Thoracic aorta (tissue), 2 donors: ENCODE data around the gene CNGA2. TPM values are rescaled to one million over a fixed set of nuclear protein-coding genes. Genes with fewer than 3 reads are reported as not detected.

Experiments used
- ATAC-seq: fragments of 150-250 bp; one replicate; pipeline ENCODE4 v1.8.0; 2017; ENCODE audit warnings: low read depth; ENCODE audit not compliant: insufficient number of reproducible peaks, low FRiP score
- DNase-seq: peaks from one replicate; pipeline ENCODE4 v3.0.0-alpha.2; 2020; ENCODE audit warnings: low spot score
- H3K27ac ChIP-seq, 2 donors: fragments of 200-600 bp; sonication (generic); 1 replicate in 1 of 2; 2 replicates in 1 of 2; pipeline ENCODE4 v1.5.1; 2016; ENCODE audit warnings: mild to moderate bottlenecking in 2 of 2, moderate library complexity in 2 of 2
- H3K27me3 ChIP-seq: fragments of 200-600 bp; sonication (generic); replicated peaks from 2 replicates; pipeline ENCODE4 v1.6.0; 2016; ENCODE audit warnings: mild to moderate bottlenecking; ENCODE audit not compliant: insufficient read depth
- H3K36me3 ChIP-seq: fragments of 200-600 bp; sonication (generic); one replicate; pipeline ENCODE4 v1.5.1; 2016
- H3K4me1 ChIP-seq, 2 donors: fragments of 200-600 bp; sonication (generic); 1 replicate in 1 of 2; 2 replicates in 1 of 2; pipeline versions ENCODE4 v1.5.1 to v1.6.0; 2016; ENCODE audit warnings: low read depth in 2 of 2, mild to moderate bottlenecking in 1 of 2; ENCODE audit not compliant: control insufficient read depth in 1 of 2
- H3K4me3 ChIP-seq: fragments of 200-600 bp; sonication (generic); 2 replicates; pipeline ENCODE4 v1.5.1; 2016; ENCODE audit warnings: mild to moderate bottlenecking
- H3K9me3 ChIP-seq: fragments of 200-600 bp; sonication (generic); 2 replicates; pipeline ENCODE4 v1.5.1; 2016
- total RNA-seq, 2 donors: library from RNA; depleted of rRNA; stranded (reverse); fragments of >200 nt; gene quantifications; one replicate each; pipeline versions ENCODE4 v1.1.0 to v1.2.3, GENCODE V29; 2016
- TF ChIP-seq, protein P1 (sequence below): fragments of 200-600 bp; sonication (generic); IDR thresholded peaks from one replicate; pipeline ENCODE4 v1.5.1; 2019; ENCODE audit warnings: antibody characterized with exemption

Gene CNGA2
- total RNA-seq, 2 donors from 2014 or later: not detected

DNA sequence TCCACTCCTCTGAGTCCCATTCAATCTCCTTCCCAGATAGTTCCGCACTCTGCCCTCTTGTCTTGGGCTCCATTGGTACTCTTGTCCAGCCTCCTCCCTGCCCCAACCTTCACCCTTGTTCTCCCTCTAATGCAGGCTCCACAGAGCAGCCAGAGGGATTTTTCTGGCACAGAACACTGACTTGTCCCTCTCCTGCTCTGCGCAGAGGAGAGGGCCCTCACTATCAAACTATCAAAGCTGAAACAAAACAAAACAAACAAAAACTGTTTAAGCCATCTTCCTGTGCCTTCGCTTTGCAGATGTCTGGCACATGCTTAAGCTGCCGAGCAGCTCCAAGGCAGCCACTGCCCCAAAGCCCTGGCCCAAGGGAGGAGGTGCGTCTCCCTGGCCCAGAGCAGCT is 2.9 kb downstream of the CNGA2 start:
- Histone ChIP-seq H3K4me1 (no peaks in the 10 kb centered on the region), H3K36me3 (no peaks in the 10 kb centered on the region), H3K27me3 (no peaks in the 10 kb centered on the region), H3K27ac (no peak overlapping the region), H3K9me3 (no peaks in the 10 kb centered on the region), H3K4me3 (no peak overlapping the region)
- DNase-seq (no peak), ATAC-seq (no peak)
- TF ChIP-seq, protein P1, sequence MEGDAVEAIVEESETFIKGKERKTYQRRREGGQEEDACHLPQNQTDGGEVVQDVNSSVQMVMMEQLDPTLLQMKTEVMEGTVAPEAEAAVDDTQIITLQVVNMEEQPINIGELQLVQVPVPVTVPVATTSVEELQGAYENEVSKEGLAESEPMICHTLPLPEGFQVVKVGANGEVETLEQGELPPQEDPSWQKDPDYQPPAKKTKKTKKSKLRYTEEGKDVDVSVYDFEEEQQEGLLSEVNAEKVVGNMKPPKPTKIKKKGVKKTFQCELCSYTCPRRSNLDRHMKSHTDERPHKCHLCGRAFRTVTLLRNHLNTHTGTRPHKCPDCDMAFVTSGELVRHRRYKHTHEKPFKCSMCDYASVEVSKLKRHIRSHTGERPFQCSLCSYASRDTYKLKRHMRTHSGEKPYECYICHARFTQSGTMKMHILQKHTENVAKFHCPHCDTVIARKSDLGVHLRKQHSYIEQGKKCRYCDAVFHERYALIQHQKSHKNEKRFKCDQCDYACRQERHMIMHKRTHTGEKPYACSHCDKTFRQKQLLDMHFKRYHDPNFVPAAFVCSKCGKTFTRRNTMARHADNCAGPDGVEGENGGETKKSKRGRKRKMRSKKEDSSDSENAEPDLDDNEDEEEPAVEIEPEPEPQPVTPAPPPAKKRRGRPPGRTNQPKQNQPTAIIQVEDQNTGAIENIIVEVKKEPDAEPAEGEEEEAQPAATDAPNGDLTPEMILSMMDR: no peak

DNA sequence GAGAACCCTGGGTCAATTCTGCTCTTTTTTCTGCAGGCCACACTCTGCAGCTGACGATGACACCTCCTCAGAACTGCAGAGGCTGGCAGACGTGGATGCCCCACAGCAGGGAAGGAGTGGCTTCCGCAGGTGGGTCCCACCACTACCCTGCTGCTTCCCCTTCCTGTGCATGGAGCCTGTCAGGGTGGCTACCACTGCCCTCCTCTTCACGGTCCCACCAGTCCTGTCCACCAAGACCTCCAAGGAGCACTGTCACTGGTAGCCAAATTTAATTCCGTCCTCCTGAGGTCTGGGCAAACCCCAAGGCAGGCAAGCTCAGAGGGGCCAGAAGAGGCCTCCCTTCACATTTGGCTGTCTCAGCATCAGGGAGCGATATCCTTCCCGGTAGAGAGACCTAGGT is 4.2 kb downstream of the CNGA2 start:
- DNase-seq (no peak), ATAC-seq (no peak)
- Histone ChIP-seq H3K36me3 (no peaks in the 10 kb centered on the region), H3K27ac (no peak overlapping the region), H3K9me3 (no peaks in the 10 kb centered on the region), H3K4me3 (no peak overlapping the region), H3K27me3 (no peaks in the 10 kb centered on the region), H3K4me1 (no peaks in the 10 kb centered on the region)
- TF ChIP-seq, protein P1: no peak

DNA sequence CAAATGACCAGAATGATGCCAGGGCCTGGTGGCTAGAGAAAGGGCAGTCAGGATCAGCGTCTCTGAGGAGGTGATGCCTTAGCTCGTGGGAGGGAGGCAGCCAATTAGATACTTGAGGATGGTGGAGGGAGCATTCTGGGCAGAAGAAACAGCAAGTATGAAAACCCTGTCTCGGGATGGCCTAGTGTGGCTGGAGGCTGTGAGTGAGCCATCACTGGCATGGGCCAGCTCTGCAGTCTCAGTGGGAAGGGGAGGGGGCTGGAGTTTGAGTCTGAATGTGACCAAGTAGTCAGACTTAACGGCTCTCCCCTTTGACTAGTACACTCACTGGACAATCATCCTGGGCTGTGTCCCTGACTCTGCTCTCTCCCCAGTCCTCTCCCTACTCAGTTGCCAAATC is 7.1 kb downstream of the CNGA2 start:
- Histone ChIP-seq H3K4me3 (no peak overlapping the region), H3K36me3 (no peaks in the 10 kb centered on the region), H3K27me3 (no peaks in the 10 kb centered on the region), H3K9me3 (no peaks in the 10 kb centered on the region), H3K27ac (no peak overlapping the region), H3K4me1 (no peaks in the 10 kb centered on the region)
- no peak for ATAC-seq
- DNase-seq: no peak
- TF ChIP-seq, protein P1: no peak

DNA sequence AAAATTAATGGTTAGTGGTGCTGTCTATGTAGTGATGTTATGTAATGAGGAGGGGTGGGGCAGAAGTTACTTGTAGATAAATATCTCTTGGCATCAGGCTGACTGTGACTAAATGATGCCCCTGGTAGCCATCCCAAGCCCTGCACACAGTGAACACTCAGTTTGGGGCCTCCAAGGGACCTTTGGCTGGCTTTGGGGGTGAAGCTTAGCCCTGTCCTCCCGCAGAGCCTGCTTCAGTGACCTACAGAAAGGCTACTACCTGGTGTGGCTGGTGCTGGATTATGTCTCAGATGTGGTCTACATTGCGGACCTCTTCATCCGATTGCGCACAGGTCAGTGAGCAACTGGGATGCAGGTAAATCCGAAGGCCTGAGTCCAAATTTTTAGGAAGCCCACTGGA is 7.8 kb downstream of the CNGA2 start:
- DNase-seq (no peak), ATAC-seq (no peak)
- H3K27me3 ChIP-seq: no peaks in the 10 kb centered on the region
- no peaks in the 10 kb centered on the region for H3K9me3 ChIP-seq
- H3K27ac ChIP-seq: no peak overlapping the region
- no peaks in the 10 kb centered on the region for H3K36me3 ChIP-seq
- TF ChIP-seq, protein P1: no peak
- H3K4me3 ChIP-seq: no peak overlapping the region
- no peaks in the 10 kb centered on the region for H3K4me1 ChIP-seq

DNA sequence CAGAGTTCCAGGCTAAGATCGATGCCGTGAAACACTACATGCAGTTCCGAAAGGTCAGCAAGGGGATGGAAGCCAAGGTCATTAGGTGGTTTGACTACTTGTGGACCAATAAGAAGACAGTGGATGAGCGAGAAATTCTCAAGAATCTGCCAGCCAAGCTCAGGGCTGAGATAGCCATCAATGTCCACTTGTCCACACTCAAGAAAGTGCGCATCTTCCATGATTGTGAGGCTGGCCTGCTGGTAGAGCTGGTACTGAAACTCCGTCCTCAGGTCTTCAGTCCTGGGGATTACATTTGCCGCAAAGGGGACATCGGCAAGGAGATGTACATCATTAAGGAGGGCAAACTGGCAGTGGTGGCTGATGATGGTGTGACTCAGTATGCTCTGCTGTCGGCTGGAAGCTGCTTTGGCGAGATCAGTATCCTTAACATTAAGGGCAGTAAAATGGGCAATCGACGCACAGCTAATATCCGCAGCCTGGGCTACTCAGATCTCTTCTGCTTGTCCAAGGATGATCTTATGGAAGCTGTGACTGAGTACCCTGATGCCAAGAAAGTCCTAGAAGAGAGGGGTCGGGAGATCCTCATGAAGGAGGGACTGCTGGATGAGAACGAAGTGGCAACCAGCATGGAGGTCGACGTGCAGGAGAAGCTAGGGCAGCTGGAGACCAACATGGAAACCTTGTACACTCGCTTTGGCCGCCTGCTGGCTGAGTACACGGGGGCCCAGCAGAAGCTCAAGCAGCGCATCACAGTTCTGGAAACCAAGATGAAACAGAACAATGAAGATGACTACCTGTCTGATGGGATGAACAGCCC is 9.3 kb downstream of the CNGA2 start:
- H3K4me3 ChIP-seq: no peak overlapping the region
- no peak for DNase-seq
- H3K27me3 ChIP-seq: no peaks in the 10 kb centered on the region
- H3K27ac ChIP-seq: no peak overlapping the region
- H3K4me1 ChIP-seq: no peaks in the 10 kb centered on the region
- no peaks in the 10 kb centered on the region for H3K9me3 ChIP-seq
- no peak for ATAC-seq
- no peaks in the 10 kb centered on the region for H3K36me3 ChIP-seq
- TF ChIP-seq, protein P1: no peak
